Measurements from ENCODE around the gene AP2B1. TPM values are rescaled to one million over a fixed set of nuclear protein-coding genes. Genes with fewer than 3 reads are reported as not detected.
A peak's percentile ranks its signal among the peaks of the same experiment; 100 is the strongest.

AP2B1 gene
- polyA plus RNA-seq, 1 of the 3 experiments (the other 2 are of a cell fraction) = 97.8 TPM

- no peak for TF ChIP-seq FOXM1 (IDR thresholded peaks at IDR 0.05; ENCODE audit: low read depth)
- TF ChIP-seq SMC3 (IDR thresholded peaks at IDR 0.05; ENCODE audit: low read depth, low read length) = no peak
- TF ChIP-seq MEF2A (IDR thresholded peaks at IDR 0.05; ENCODE audit: borderline replicate concordance, low read depth) = no peak
- TF ChIP-seq POLR2AphosphoS5 (IDR thresholded peaks at IDR 0.05; ENCODE audit: low read depth, low read length) = no peak
- no peak for TF ChIP-seq NRF1 (IDR thresholded peaks at IDR 0.05; ENCODE audit: low read depth, low read length)
- H3K27ac ChIP-seq (ENCODE audit: low read depth in 2 of 2, low read length in 1 of 2) = peak overlapping the region; percentile 58 to 93
- H3K9me3 ChIP-seq = no peaks in the 10 kb centered on the region
- peaks cover 25% of the 10 kb centered on the region for H3F3A ChIP-seq (replicated peaks; ENCODE audit: insufficient read depth)
- H2AFZ ChIP-seq (ENCODE audit: low read depth) = peak overlapping the region; percentile 85
- WGBS (ENCODE audit: low lambda C conversion rate) = 5% methylated on average over 11 of the region's 11 CpGs
- POLR2A ChIA-PET = interaction anchor here (0.6 to 3.8 kb wide), 7 partner anchors 8 to 1819 kb away, joined by 3 to 27 read pairs (median 4); partner anchors contain the start of genes AP2B1, RASL10B and TAF15
- H4K20me1 ChIP-seq (ENCODE audit: insufficient read depth) = no peaks in the 10 kb centered on the region
- H3K4me1 ChIP-seq (ENCODE audit: control insufficient read depth in 1 of 2, insufficient read depth in 2 of 2, low read depth in 1 of 2, low read length in 1 of 2) = peaks cover 0 to 16% of the 10 kb centered on the region in 2 experiments; a peak in 3 of 4 replicates
- no peaks in the 10 kb centered on the region for H3K9me2 ChIP-seq
- H3K79me2 ChIP-seq (ENCODE audit: insufficient read depth) = peaks cover 24% of the 10 kb centered on the region
- peaks cover 10 to 23% of the 10 kb centered on the region in 2 experiments for H3K36me3 ChIP-seq (replicated peaks in 1 of 2; ENCODE audit: control insufficient read depth in 1 of 2, insufficient read depth in 2 of 2, low read length in 1 of 2)
- H3K4me3 ChIP-seq (ENCODE audit: low read depth in 2 of 2, low read length in 1 of 2) = peak overlapping the region; percentile 89 to 94
- H3K27me3 ChIP-seq (ENCODE audit: insufficient read depth) = no peaks in the 10 kb centered on the region
- H3K4me2 ChIP-seq = peak overlapping the region; percentile 94
- peak; percentile 10 for DNase-seq
- CTCF ChIA-PET = interaction anchor here (1.0 to 2.6 kb wide), 7 partner anchors 10 to 230 kb away, joined by 3 to 17 read pairs (median 5); partner anchors contain the start of gene TAF15
- H3K9ac ChIP-seq = peak overlapping the region; percentile 90
These were observed 8.1 kb upstream of the AP2B1 start for GRCh38 chr17:35578929-35579432.

GRCh38 chr17:35584061-35584460 is 3.1 kb upstream of the AP2B1 start:
- Histone ChIP-seq H4K20me1 (ENCODE audit: insufficient read depth) (peaks cover 2% of the 10 kb centered on the region; the same call in 1 of the 2 replicates), H3K36me3 (replicated peaks in 1 of 2; ENCODE audit: control insufficient read depth in 1 of 2, insufficient read depth in 2 of 2, low read length in 1 of 2) (no peaks in the 10 kb centered on the region), H3K27ac (ENCODE audit: low read depth in 2 of 2, low read length in 1 of 2) (no peak overlapping the region), H3K79me2 (ENCODE audit: insufficient read depth) (peaks cover 28% of the 10 kb centered on the region), H3F3A (replicated peaks; ENCODE audit: insufficient read depth) (no peaks in the 10 kb centered on the region), H3K9me2 (no peaks in the 10 kb centered on the region), H2AFZ (ENCODE audit: low read depth) (no peak overlapping the region), H3K4me1 (ENCODE audit: control insufficient read depth in 1 of 2, insufficient read depth in 2 of 2, low read depth in 1 of 2, low read length in 1 of 2) (peaks cover 0 to 16% of the 10 kb centered on the region in 2 experiments; a peak in 3 of 4 replicates), H3K4me3 (ENCODE audit: low read depth in 2 of 2, low read length in 1 of 2) (no peak overlapping the region), H3K4me2 (no peak overlapping the region), H3K27me3 (ENCODE audit: insufficient read depth) (no peaks in the 10 kb centered on the region), H3K9me3 (no peaks in the 10 kb centered on the region), H3K9ac (no peak overlapping the region)
- TF ChIP-seq NRF1 (IDR thresholded peaks at IDR 0.05; ENCODE audit: low read depth, low read length) = no peak
- TF ChIP-seq FOSL2 (IDR thresholded peaks at IDR 0.05; ENCODE audit: borderline replicate concordance, low read depth) = no peak
- TF ChIP-seq GATA2 (CRISPR knock-in tag; IDR thresholded peaks at IDR 0.05) = no peak
- TF ChIP-seq RAD21 (IDR thresholded peaks at IDR 0.05; ENCODE audit: low read length) = no peak
- TF ChIP-seq, protein P1, sequence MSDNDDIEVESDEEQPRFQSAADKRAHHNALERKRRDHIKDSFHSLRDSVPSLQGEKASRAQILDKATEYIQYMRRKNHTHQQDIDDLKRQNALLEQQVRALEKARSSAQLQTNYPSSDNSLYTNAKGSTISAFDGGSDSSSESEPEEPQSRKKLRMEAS (IDR thresholded peaks at IDR 0.05; ENCODE audit: low read depth) = no peak
- TF ChIP-seq POLR2AphosphoS5 (IDR thresholded peaks at IDR 0.05; ENCODE audit: low read depth, low read length) = no peak
- no peak for TF ChIP-seq SMC3 (IDR thresholded peaks at IDR 0.05; ENCODE audit: low read depth, low read length)
- no peak for TF ChIP-seq USF1 (IDR thresholded peaks at IDR 0.05; ENCODE audit: borderline replicate concordance, low read depth)
- no peak for TF ChIP-seq EP300 (IDR thresholded peaks at IDR 0.05; ENCODE audit: borderline replicate concordance in 1 of 2, low read depth in 1 of 2, low read length in 1 of 2)
- TF ChIP-seq, protein P2, sequence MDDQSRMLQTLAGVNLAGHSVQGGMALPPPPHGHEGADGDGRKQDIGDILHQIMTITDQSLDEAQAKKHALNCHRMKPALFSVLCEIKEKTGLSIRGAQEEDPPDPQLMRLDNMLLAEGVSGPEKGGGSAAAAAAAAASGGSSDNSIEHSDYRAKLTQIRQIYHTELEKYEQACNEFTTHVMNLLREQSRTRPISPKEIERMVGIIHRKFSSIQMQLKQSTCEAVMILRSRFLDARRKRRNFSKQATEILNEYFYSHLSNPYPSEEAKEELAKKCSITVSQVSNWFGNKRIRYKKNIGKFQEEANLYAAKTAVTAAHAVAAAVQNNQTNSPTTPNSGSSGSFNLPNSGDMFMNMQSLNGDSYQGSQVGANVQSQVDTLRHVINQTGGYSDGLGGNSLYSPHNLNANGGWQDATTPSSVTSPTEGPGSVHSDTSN (IDR thresholded peaks at IDR 0.05) = no peak
- TF ChIP-seq FOXM1 (IDR thresholded peaks at IDR 0.05; ENCODE audit: low read depth) = no peak
- TF ChIP-seq JUND (IDR thresholded peaks at IDR 0.05) = no peak
- WGBS (ENCODE audit: low lambda C conversion rate) = 86% methylated on average over 1 of the region's 1 CpG
- no peak for DNase-seq
- CTCF ChIA-PET = no interaction called here
- POLR2A ChIA-PET = no interaction called here
